ENCODE data around the gene ECT2.
A peak's percentile ranks its signal among the peaks of the same experiment; 100 is the strongest.
"Not testable (repeated sequence)": the region's sequence is repeated elsewhere in the genome, so short reads cannot be mapped to it uniquely, and the experiment has no call there.

Gene ECT2

GRCh38 chr3:172750368-172751174, at the start of gene ECT2:
Gene ECT2 (plus strand): TSS chr3:172750726. CDS start chr3:172754531, 3,805 bp downstream.
- DNase-seq, result peak; percentile 98 to 99

- no peak for DNase-seq
These were observed 49.5 kb upstream of the ECT2 start for GRCh38 chr3:172700936-172701455.

GRCh38 chr3:172701751-172702150, 48.8 kb upstream of the ECT2 start:
- DNase-seq, result no peak

- DNase-seq, result no peak
These were observed 48.3 kb upstream of the ECT2 start for GRCh38 chr3:172702256-172702655.

- not testable (repeated sequence) for DNase-seq
These were observed 47.8 kb upstream of the ECT2 start for GRCh38 chr3:172702731-172703130.

- DNase-seq, result no peak
These were observed 46.5 kb upstream of the ECT2 start for GRCh38 chr3:172704001-172704400.

GRCh38 chr3:172705170-172705569, 45.4 kb upstream of the ECT2 start:
- no peak for DNase-seq

GRCh38 chr3:172707030-172707429, 43.5 kb upstream of the ECT2 start:
- DNase-seq, result no peak

GRCh38 chr3:172707967-172708366, 42.6 kb upstream of the ECT2 start:
- DNase-seq, result no peak

- DNase-seq, result no peak
These were observed 41.4 kb upstream of the ECT2 start for GRCh38 chr3:172708921-172709773.

GRCh38 chr3:172709774-172710663, 40.5 kb upstream of the ECT2 start:
- DNase-seq, result no peak

- peak; percentile 76 to 93 for DNase-seq
These were observed 39.7 kb upstream of the ECT2 start, which contains the start of gene NCEH1 for GRCh38 chr3:172710664-172711453. Gene NCEH1 (minus strand): TSS chr3:172711067. CDS start chr3:172710984, 83 bp downstream.

- no peak for DNase-seq
These were observed 39.1 kb upstream of the ECT2 start for GRCh38 chr3:172711454-172711795.

GRCh38 chr3:172713316-172713715, 37.2 kb upstream of the ECT2 start:
- DNase-seq, result no peak

- DNase-seq, result peak; percentile 10 to 25
These were observed 34.0 kb upstream of the ECT2 start for GRCh38 chr3:172716476-172716875.

GRCh38 chr3:172717493-172718088, 32.9 kb upstream of the ECT2 start:
- no peak for DNase-seq

- DNase-seq, result not testable (repeated sequence)
These were observed 27.9 kb upstream of the ECT2 start for GRCh38 chr3:172722536-172723040.

- DNase-seq, result no peak
These were observed 24.1 kb upstream of the ECT2 start for GRCh38 chr3:172726380-172726779.

GRCh38 chr3:172735014-172735413, 15.5 kb upstream of the ECT2 start:
- DNase-seq, result no peak

GRCh38 chr3:172739462-172739861, 11.1 kb upstream of the ECT2 start:
- DNase-seq, result no peak

GRCh38 chr3:172746475-172746874, 4.1 kb upstream of the ECT2 start:
- no peak for DNase-seq
